Renal cortex interstitium (tissue), 11 donors: Measurements from ENCODE around the gene SMCO3. TPM values are rescaled to one million over a fixed set of nuclear protein-coding genes. Genes with fewer than 3 reads are reported as not detected.
A peak's percentile ranks its signal among the peaks of the same experiment; 100 is the strongest.

Experiments used
- DNase-seq, 11 donors: peaks; one replicate each; pipeline ENCODE4 v3.0.0-alpha.2; 2013; ENCODE audit warnings: low read depth in 9 of 11, low spot score in 4 of 11; ENCODE audit errors: extremely low read depth in 1 of 11
- polyA plus RNA-seq, 3 donors: library from polyadenylated mRNA; unstranded; fragments of 120-200 nt; gene quantifications; one replicate each; pipeline ENCODE4 v1.2.1, GENCODE V29; 2013; ENCODE audit not compliant: insufficient read length in 3 of 3

The SMCO3 gene
- polyA plus RNA-seq, 3 donors = 2.2 to 2.7 (median 2.3) TPM

GRCh38 chr12:14782756-14783155 is 31.2 kb downstream of the SMCO3 start:
- no peak for DNase-seq

- no peak for DNase-seq
These were observed 32.4 kb downstream of the SMCO3 start for GRCh38 chr12:14781563-14781962.

GRCh38 chr12:14780859-14781258 is 33.1 kb downstream of the SMCO3 start:
- no peak for DNase-seq

- no peak for DNase-seq
These were observed 34.1 kb downstream of the SMCO3 start for GRCh38 chr12:14779834-14780233.

- DNase-seq = no peak
These were observed 36.7 kb downstream of the SMCO3 start for GRCh38 chr12:14777271-14777670.

- DNase-seq = no peak
These were observed 37.6 kb downstream of the SMCO3 start for GRCh38 chr12:14776236-14776961.

GRCh38 chr12:14775636-14775980 is 38.4 kb downstream of the SMCO3 start:
- no peak for DNase-seq

GRCh38 chr12:14774906-14775635 is 38.9 kb downstream of the SMCO3 start:
- no peak for DNase-seq

GRCh38 chr12:14774074-14774905 is 39.7 kb downstream of the SMCO3 start:
- peak; percentile 89 to 98 (median 94) for DNase-seq

GRCh38 chr12:14773685-14774073 is 40.3 kb downstream of the SMCO3 start:
- no peak for DNase-seq

- no peak for DNase-seq
These were observed 41.0 kb downstream of the SMCO3 start for GRCh38 chr12:14772946-14773345.

- DNase-seq = no peak
These were observed 42.3 kb downstream of the SMCO3 start for GRCh38 chr12:14771651-14772137.

- DNase-seq = peak; percentile 90 to 98 (median 94)
These were observed 43.2 kb downstream of the SMCO3 start for GRCh38 chr12:14770496-14771461.

GRCh38 chr12:14769969-14770495 is 44.0 kb downstream of the SMCO3 start:
- peak in 9 of 11 donors; percentile 66 to 82 (median 77) for DNase-seq

GRCh38 chr12:14769466-14769968 is 44.5 kb downstream of the SMCO3 start:
- peak in 2 of 11 donors; percentile 56 to 58 for DNase-seq

- DNase-seq = no peak
These were observed 45.1 kb downstream of the SMCO3 start for GRCh38 chr12:14768823-14769405.

GRCh38 chr12:14767617-14768016 is 46.4 kb downstream of the SMCO3 start:
- DNase-seq = no peak
